ENCODE measurements around the gene CCDC54.
"Not testable (repeated sequence)": the region's sequence is repeated elsewhere in the genome, so short reads cannot be mapped to it uniquely, and the experiment has no call there.

Gene CCDC54

GRCh38 chr3:107377151-107377550 lies at the start of gene CCDC54:
Gene CCDC54 (plus strand): TSS chr3:107377439. CDS start chr3:107377588, 149 bp downstream.
- TF ChIP-seq CTCF (conservative IDR thresholded peaks at IDR 0.05; ENCODE audit: low read depth): no peak
- CTCF ChIA-PET: no interaction called here

GRCh38 chr3:107328069-107328468 lies 49.2 kb upstream of the CCDC54 start:
- TF ChIP-seq CTCF (conservative IDR thresholded peaks at IDR 0.05; ENCODE audit: low read depth): no peak
- no peak overlapping the region for H3K27ac ChIP-seq
- POLR2A ChIA-PET (ENCODE audit: low non-redundant PET): no interaction called here
- no peak for DNase-seq (ENCODE audit: low spot score)
- CTCF ChIA-PET: interaction anchor here (0.8 kb wide), 1 partner anchor 10 kb away, joined by 3 read pairs; no protein-coding TSS in a partner anchor

More at GRCh38 chr3:107377151-107377550, at the start of gene CCDC54:
- no peak within 1 kb of the TSS for H3K27ac ChIP-seq
- DNase-seq (ENCODE audit: low spot score): no peak
- POLR2A ChIA-PET (ENCODE audit: low non-redundant PET): no interaction called here

GRCh38 chr3:107329088-107329487 lies 48.2 kb upstream of the CCDC54 start:
- DNase-seq (ENCODE audit: low spot score): no peak
- TF ChIP-seq CTCF (conservative IDR thresholded peaks at IDR 0.05; ENCODE audit: low read depth): no peak
- ChIA-PET CTCF (no interaction called here), POLR2A (ENCODE audit: low non-redundant PET) (no interaction called here)
- no peak overlapping the region for H3K27ac ChIP-seq

- DNase-seq (ENCODE audit: low spot score); H3K27ac ChIP-seq; CTCF ChIA-PET; POLR2A ChIA-PET (ENCODE audit: low non-redundant PET): not testable (repeated sequence)
These were observed 37.5 kb upstream of the CCDC54 start for GRCh38 chr3:107339690-107340089.

- CTCF ChIA-PET: no interaction called here
- no peak for DNase-seq (ENCODE audit: low spot score)
- no peak for TF ChIP-seq CTCF (conservative IDR thresholded peaks at IDR 0.05; ENCODE audit: low read depth)
- H3K27ac ChIP-seq: no peak overlapping the region
- POLR2A ChIA-PET (ENCODE audit: low non-redundant PET): no interaction called here
These were observed 32.5 kb upstream of the CCDC54 start for GRCh38 chr3:107344722-107345121.

GRCh38 chr3:107345822-107346405 lies 31.3 kb upstream of the CCDC54 start:
- no peak overlapping the region for H3K27ac ChIP-seq
- CTCF ChIA-PET: no interaction called here
- TF ChIP-seq CTCF (conservative IDR thresholded peaks at IDR 0.05; ENCODE audit: low read depth): no peak
- DNase-seq (ENCODE audit: low spot score): no peak
- POLR2A ChIA-PET (ENCODE audit: low non-redundant PET): no interaction called here

GRCh38 chr3:107346564-107346963 lies 30.7 kb upstream of the CCDC54 start:
- no peak for DNase-seq (ENCODE audit: low spot score)
- CTCF ChIA-PET: no interaction called here
- no peak for TF ChIP-seq CTCF (conservative IDR thresholded peaks at IDR 0.05; ENCODE audit: low read depth)
- H3K27ac ChIP-seq: no peak overlapping the region
- POLR2A ChIA-PET (ENCODE audit: low non-redundant PET): no interaction called here

Measured in RWPE1 (cell line).